ENCODE measurements around the gene ECHDC3. TPM values are rescaled to one million over a fixed set of nuclear protein-coding genes. Genes with fewer than 3 reads are reported as not detected.

ECHDC3 gene
- total RNA-seq, 1 donor from 2014 or later = not detected

DNA sequence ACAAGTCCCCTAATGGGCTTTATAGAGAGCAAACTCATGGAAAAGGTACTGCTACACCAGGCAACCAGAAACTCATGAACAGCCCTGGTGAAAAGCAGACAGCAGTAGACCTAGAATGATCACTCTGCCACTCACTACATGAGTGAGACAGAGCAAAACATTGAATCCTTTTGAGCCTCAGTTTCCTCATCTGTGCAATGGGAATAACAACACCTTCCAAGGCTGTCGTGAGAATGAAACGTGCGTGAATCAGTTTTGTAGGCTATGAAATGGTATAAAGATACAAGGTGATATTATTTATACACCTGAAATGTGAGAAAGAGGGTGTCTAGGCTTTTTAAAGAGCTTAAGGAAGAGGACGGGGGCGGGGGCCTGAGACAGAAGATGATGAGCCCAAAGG lies 66.6 kb downstream of the ECHDC3 start:
- intact Hi-C loops (cut with micrococcal nuclease) = no loop called here

GRCh38 chr10:11810313-11810766 lies 68.2 kb downstream of the ECHDC3 start:
- intact Hi-C loops (cut with micrococcal nuclease) = no loop called here

GRCh38 chr10:11810973-11811372 lies 68.8 kb downstream of the ECHDC3 start:
- intact Hi-C loops (cut with micrococcal nuclease) = no loop called here

DNA sequence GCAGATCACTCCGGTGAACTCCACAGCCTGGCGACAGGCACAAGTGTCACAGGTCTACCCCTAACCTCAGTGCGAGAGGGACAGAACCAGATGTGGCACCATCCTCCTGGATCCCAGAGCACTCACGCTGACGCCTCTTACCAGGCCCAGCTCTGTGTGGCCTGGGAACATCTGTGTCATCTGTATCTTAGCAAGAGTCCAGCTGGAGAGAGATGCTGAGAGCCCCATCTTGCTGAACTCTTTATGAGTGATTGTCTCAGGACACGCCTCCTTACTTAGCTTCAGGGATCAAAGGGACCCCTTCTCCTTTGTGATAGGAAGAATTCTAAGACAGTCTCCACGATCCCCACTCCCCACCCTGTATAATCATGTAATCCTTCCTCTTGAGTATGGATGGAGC lies 71.0 kb downstream of the ECHDC3 start:
- intact Hi-C loops (cut with micrococcal nuclease) = no loop called here

Other genes with a start within 250 kb of the ECHDC3 start
- gene USP6NL, start 130.7 kb upstream of the ECHDC3 start, total RNA-seq = 0.57 and 0.70 TPM in 2 replicates
- gene PROSER2, start 81.0 kb downstream of the ECHDC3 start, total RNA-seq = 0.23 and 0.32 TPM in 2 replicates

Data from T-helper 2 cell treated with Interferon-gamma antibody and Interleukin-4, amounts not matched to agents 100 ng/mL and 5 ng/mL, for 36 hours (primary cell).